Iris pigment epithelial cell (primary cell): ENCODE measurements around the gene SYNGR3.

ENCODE experiments used
- DNase-seq: peaks from one replicate; pipeline ENCODE4 v3.0.0-alpha.2; 2011; ENCODE audit warnings: low read depth

SYNGR3 gene

DNA sequence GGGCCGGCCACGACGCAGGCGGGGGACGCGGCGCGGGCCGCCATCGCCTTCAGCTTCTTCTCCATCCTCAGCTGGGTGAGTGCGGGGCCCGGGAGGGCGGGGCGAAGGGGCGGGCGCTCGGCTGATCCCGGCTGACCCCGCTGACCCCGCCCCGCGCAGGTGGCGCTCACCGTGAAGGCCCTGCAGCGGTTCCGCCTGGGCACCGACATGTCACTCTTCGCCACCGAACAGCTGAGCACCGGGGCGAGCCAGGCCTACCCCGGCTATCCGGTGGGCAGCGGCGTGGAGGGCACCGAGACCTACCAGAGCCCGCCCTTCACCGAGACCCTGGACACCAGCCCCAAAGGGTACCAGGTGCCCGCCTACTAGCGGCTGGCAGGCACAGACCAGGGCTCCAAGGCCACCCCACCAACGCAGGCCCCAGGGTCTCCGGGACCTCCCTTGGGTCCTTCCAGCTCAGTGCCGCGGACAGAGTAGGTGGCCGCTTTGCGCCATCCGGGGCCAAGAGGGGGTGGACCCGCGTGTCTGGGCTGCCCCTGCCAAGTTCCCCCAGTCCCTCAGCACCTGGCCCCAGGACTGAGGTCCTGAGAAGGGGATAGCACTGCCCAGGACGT lies 3.0 kb downstream of the SYNGR3 start:
- DNase-seq, result no peak

DNA sequence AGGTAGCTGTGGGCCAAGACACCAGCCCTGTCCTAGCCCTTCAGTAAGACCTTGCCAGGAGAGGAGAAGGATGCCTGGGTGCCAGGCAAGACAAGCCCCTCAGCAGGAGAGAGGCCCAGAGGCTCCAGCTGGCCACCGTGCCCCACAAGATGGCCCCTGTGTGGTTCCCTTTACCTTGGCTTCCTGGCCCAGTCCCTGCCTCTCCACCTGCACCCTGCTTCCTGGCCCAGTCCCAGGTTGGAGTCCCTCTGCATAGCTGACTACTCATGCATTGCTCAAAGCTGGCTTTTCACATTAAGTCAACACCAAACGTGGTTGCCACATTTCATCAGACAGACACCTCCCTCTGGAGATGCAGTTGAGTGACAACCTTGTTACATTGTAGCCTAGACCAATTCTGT lies 4.0 kb downstream of the SYNGR3 start:
- peak; percentile 62 for DNase-seq

- DNase-seq, result peak; percentile 78
Measured at GRCh38 chr16:1997494-1998359, 8.0 kb downstream of the SYNGR3 start.

DNA sequence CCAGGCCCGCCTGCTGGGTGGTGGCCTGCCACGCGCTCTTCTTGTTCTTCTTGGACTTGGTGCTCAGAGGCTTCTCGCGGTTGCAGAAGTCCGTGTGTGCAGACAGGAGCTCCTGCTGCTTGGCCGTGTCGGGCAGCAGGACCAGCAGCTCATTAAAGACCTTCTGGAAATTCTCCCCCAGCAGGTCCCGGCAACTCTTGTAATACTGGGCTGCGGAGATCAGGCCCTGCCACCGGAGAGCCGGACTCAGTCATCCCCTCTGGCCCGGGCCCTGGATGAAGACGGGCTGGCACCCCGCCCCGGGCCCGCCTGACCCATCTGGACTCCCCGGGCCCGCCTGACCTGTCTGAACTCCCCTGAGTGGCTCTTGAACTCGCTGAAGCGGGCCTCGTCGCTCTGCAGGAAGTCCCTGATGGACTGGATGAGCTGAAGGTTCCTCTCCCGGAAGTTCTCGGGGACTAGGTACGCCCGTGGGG lies 8.6 kb downstream of the SYNGR3 start:
- DNase-seq, result no peak

GRCh38 chr16:1998852-1999801 lies 9.4 kb downstream of the SYNGR3 start:
- no peak for DNase-seq

DNA sequence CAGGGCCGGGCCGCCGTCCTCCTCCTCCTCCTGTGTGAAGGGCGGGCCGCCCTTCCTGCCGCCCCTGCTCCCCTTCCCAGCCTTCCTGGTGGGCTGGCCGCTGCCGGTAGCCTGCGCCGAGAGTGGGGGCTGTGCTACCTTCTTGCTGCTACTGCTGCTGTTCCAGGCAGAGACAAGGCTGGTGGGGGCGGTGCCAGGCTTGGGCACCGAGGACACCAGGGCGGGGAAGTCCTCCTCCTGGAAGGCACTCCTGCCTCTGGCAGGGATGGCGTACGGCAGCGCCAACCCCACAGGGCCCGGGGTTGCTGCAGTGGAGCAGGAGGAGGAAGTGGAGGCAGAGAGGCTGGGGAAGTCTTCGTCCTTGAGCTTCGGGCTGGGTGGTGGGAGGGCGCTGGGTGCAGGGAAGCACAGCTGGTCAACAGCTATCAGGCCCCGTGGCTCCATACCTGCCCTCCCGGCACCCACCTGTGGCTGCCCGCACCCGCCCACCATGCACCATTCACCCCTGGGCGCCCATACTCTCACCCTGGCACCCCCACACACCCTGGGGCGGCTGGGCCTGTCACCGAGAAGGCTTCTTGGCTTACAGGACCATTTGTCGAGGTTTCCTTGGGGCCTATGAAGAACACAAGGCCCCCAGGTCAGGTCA lies 10.2 kb downstream of the SYNGR3 start:
- DNase-seq, result no peak

DNA sequence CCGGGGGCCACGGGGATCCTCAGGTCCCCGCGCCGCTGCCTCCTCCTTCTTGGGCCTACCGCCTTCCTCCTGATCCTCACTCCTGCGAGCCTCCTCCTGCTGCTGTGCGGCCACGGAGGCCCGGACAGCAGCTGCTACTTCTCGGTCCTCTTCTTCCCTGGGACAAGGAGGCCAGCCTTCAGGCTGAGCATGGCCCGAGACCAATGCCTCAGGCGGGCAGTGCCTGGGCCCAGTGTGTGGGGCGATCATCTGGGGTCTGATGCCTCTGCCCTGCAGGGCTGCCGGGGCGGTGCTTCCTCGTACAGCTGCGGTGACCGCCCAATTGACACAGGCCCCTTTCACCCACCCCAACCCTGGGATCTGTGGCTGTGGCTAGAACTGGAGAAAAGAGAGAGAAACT lies 11.3 kb downstream of the SYNGR3 start:
- no peak for DNase-seq

GRCh38 chr16:2001456-2002355 lies 11.9 kb downstream of the SYNGR3 start:
- DNase-seq, result no peak

DNA sequence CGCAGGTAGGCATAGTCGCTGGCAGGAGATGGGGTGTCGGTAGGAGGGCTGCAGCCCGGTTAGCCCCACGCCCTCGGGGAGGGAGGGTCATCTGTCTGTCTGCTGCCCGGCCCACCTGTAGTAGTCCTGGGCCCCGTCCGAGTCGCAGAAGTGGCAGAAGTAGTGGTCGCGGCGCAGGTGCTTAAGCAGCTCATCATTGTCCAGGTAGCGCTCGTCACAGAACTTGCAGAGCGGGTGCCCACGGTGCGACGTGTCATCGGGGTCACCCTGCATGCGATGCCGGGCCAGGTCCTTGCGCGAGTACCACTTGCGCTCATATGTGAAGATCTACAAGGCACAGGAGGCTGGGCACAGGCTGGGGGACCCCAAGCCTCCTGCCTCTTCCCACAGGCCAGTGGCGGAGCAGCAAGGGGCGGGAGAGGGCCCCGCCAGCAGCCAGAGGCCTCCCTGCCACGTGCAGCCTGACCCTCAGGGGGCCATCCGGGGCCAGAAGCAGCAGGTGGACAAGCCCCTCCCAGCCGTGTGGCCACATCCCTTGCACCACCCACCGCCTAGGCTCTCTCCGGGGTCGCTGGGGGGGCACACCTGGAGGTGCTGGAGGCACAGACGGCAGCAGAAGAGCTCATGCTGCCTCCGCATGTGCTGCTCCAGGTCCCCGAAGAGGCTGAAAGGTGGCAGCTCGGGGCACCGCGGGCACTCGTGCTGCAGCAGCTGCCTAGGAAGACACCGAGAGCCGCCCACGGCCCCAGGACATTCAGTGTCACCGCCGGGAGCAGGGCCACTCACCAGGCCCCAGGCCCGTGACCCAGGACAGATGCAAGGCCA lies 12.8 kb downstream of the SYNGR3 start:
- no peak for DNase-seq

GRCh38 chr16:2003231-2003826 lies 13.6 kb downstream of the SYNGR3 start:
- no peak for DNase-seq

GRCh38 chr16:2003827-2004641 lies 14.3 kb downstream of the SYNGR3 start:
- peak; percentile 79 for DNase-seq

DNA sequence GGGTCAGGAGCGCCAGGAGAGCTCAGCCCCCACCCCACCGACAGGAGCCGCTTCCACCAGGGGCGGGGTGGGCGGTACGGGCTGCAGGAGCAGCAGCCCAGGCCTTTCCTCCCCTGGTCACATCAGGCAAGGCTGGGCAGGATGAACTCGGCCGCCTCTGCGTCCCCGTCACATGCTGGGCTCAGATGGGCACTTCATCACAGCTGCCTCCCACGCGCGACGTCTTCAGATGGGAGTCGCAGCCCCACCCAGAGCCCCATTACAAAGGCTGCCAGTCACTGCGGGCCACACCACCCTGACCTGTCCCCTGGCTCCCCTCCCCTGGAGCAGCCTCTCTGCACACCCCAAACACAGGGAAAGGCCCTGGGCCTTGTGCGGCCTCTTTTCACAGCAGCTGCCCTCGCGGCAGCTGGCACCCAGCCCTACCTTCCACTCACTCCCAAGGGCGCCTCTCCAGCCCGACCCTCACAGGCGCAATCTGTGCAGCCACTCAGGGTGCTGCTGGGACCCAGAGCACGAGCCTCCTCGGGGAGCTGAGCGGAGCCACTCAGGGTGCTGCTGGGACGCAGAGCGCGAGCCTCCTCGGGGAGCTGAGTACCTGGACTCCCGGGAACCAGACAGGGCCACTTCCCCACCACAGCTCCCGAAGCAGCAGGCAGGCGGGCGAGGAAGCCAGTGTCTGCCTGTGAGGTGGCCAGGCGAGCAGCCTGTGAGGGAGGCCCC lies 15.2 kb downstream of the SYNGR3 start:
- DNase-seq, result no peak

GRCh38 chr16:2005646-2006045 lies 15.9 kb downstream of the SYNGR3 start:
- DNase-seq, result no peak

DNA sequence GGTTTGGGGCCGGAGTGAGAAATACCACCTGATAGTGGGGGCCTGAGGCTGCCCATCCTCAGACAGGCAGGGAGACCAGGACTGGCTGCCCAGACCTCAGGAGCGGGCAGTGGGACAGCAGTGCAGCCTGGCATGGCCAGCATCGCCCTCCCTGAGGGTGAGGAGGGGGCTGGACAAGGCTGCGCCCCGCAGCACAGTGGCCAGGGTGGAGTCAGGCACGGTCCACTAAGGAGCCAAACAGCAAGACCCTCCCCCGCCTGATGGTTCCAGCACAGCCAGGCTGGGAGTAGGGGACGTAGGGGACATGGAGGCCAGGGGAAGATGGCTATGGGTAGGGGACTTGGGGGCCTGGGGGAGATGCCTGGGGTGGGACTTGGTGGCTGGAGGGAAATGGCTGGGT lies 16.5 kb downstream of the SYNGR3 start:
- no peak for DNase-seq

DNA sequence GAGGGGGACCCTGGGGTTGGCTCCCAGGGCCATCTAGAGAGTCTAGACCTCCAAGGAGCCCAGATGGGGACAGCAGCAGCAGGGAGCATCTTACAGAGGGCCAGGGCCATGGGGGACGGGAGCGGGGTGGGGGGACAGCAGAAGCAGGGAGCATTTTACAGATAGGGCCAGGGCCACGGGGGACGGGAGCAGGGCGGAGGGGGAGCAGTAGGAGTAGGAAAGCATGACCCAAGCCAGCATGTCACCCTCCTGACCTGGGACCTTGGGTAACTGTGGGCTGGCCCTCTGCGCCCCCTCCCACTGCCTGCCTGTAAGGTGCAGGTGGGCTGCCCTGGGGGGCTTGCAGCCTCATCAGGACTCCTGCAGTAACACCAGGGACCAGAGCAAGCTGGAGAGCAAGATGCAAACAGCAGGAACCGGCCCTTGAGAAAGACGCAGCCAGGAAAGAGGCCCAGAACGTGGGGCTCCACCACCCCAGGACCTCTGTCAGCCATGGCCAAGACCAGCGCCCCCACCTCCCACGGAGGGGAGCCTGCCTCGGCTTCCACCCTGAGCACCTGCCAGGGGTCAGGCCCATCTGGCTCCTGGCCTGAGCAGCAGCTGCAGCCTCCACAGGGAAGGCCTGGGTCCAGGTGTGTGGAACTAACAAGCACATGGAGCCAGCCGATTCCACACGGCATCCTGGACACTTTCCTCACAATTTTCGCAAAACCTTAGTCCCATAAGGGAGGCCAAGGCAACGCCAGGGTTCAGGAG lies 17.5 kb downstream of the SYNGR3 start:
- DNase-seq, result no peak

- peak; percentile 57 for DNase-seq
Measured at GRCh38 chr16:2008009-2008526, 18.3 kb downstream of the SYNGR3 start.

- DNase-seq, result peak; percentile 70
Measured at GRCh38 chr16:2008631-2009163, 18.9 kb downstream of the SYNGR3 start.
